HepG2 (cell line): ENCODE results near the gene NPBWR2. TPM values are rescaled to one million over a fixed set of nuclear protein-coding genes. Genes with fewer than 3 reads are reported as not detected.
A peak's percentile ranks its signal among the peaks of the same experiment; 100 is the strongest.

Experiments
- ARID2 ChIP-seq: sonication (generic); formaldehyde crosslinking; IDR thresholded peaks from 2 replicates; pipeline ENCODE4 v1.8.1; 2022; ENCODE audit warnings: mild to moderate bottlenecking, missing genetic modification reagents, borderline replicate concordance
- ARNT2 ChIP-seq: sonication (generic); formaldehyde crosslinking; IDR thresholded peaks from 2 replicates; pipeline ENCODE4 v1.8.0; 2022; ENCODE audit warnings: mild to moderate bottlenecking, low read depth, missing genetic modification reagents, moderate library complexity
- ATF5 ChIP-seq: sonication (generic); formaldehyde crosslinking; IDR thresholded peaks from 2 replicates; pipeline ENCODE4 v1.4.0; 2020; ENCODE audit warnings: mild to moderate bottlenecking, low read depth, missing genetic modification reagents
- EED ChIP-seq: sonication (generic); formaldehyde crosslinking; IDR thresholded peaks from 2 replicates; pipeline ENCODE4 v1.5.0; 2020; ENCODE audit warnings: mild to moderate bottlenecking, missing genetic modification reagents
- FOXK1 ChIP-seq: sonication (generic); formaldehyde crosslinking; IDR thresholded peaks from 2 replicates; pipeline ENCODE4 v1.4.0; 2020; ENCODE audit warnings: low read depth, missing genetic modification reagents, borderline replicate concordance
- GABPB1 ChIP-seq: IDR thresholded peaks from 2 replicates; pipeline ENCODE4 v1.6.1; 2016; ENCODE audit warnings: mild to moderate bottlenecking, missing genetic modification reagents, moderate library complexity, missing compliant biosample characterization
- HDAC2 ChIP-seq: sonication (generic); formaldehyde crosslinking; IDR thresholded peaks from 2 replicates; pipeline ENCODE4 v1.4.0; 2020; ENCODE audit warnings: missing genetic modification reagents
- IRF2 ChIP-seq: IDR thresholded peaks from 2 replicates; pipeline ENCODE4 v1.6.1; 2018; ENCODE audit warnings: missing genetic modification reagents, missing compliant biosample characterization
- JUND ChIP-seq: sonication (generic); formaldehyde crosslinking; IDR thresholded peaks from 2 replicates; pipeline ENCODE4 v1.8.0; 2022; ENCODE audit warnings: mild to moderate bottlenecking, missing genetic modification reagents
- MED13 ChIP-seq: sonication (generic); formaldehyde crosslinking; IDR thresholded peaks from 2 replicates; pipeline ENCODE4 v1.5.0; 2020; ENCODE audit warnings: missing genetic modification reagents
- NKX3-1 ChIP-seq: sonication (generic); formaldehyde crosslinking; IDR thresholded peaks from 2 replicates; pipeline ENCODE4 v1.5.0; 2020; ENCODE audit warnings: missing genetic modification reagents
- PRMT3 ChIP-seq: sonication (generic); formaldehyde crosslinking; IDR thresholded peaks from 2 replicates; pipeline ENCODE4 v1.8.1; 2022; ENCODE audit warnings: low read depth, mild to moderate bottlenecking, moderate library complexity, missing genetic modification reagents, borderline replicate concordance
- SAP130 ChIP-seq: IDR thresholded peaks from 2 replicates; pipeline ENCODE4 v1.6.1; 2016; ENCODE audit warnings: low read depth
- ZNF281 ChIP-seq: sonication (generic); formaldehyde crosslinking; IDR thresholded peaks from 2 replicates; pipeline ENCODE4 v1.4.0; 2020; ENCODE audit warnings: missing genetic modification reagents, borderline replicate concordance
- ZNF337 ChIP-seq: sonication (generic); formaldehyde crosslinking; IDR thresholded peaks from 2 replicates; pipeline ENCODE4 v1.5.1; 2020; ENCODE audit warnings: missing genetic modification reagents, low read depth, mild to moderate bottlenecking, borderline replicate concordance
- ZNF33A ChIP-seq: sonication (generic); formaldehyde crosslinking; IDR thresholded peaks from 2 replicates; pipeline ENCODE4 v1.5.1; 2020; ENCODE audit warnings: missing genetic modification reagents, mild to moderate bottlenecking, moderate library complexity, borderline replicate concordance
- ZNF350 ChIP-seq: sonication (generic); formaldehyde crosslinking; IDR thresholded peaks from 2 replicates; pipeline ENCODE4 v1.4.0; 2020; ENCODE audit warnings: mild to moderate bottlenecking, low read depth, missing genetic modification reagents, borderline replicate concordance
- ZNF432 ChIP-seq: sonication (generic); formaldehyde crosslinking; IDR thresholded peaks from 2 replicates; pipeline ENCODE4 v1.5.0; 2020; ENCODE audit warnings: missing genetic modification reagents, mild to moderate bottlenecking, borderline replicate concordance
- ZNF546 ChIP-seq: sonication (generic); formaldehyde crosslinking; conservative IDR thresholded peaks from 2 replicates; pipeline ENCODE4 v1.8.1; 2023; ENCODE audit warnings: mild to moderate bottlenecking, missing genetic modification reagents
- ZNF552 ChIP-seq: sonication (generic); formaldehyde crosslinking; IDR thresholded peaks from 2 replicates; pipeline ENCODE4 v1.9.0; 2022; ENCODE audit warnings: missing genetic modification reagents, mild to moderate bottlenecking, borderline replicate concordance
- ZNF567 ChIP-seq: sonication (generic); formaldehyde crosslinking; IDR thresholded peaks from 2 replicates; pipeline ENCODE4 v1.8.1; 2023; ENCODE audit warnings: mild to moderate bottlenecking, missing genetic modification reagents, borderline replicate concordance
- ZNF75D ChIP-seq: sonication (generic); formaldehyde crosslinking; IDR thresholded peaks from 2 replicates; pipeline ENCODE4 v1.8.1; 2023; ENCODE audit warnings: missing genetic modification reagents, mild to moderate bottlenecking, borderline replicate concordance
- ZNF816 ChIP-seq: sonication (generic); formaldehyde crosslinking; IDR thresholded peaks from 2 replicates; pipeline ENCODE4 v1.8.0; 2022; ENCODE audit warnings: missing genetic modification reagents, mild to moderate bottlenecking, borderline replicate concordance
- polyA plus RNA-seq, 8 experiments: library from polyadenylated mRNA; depleted of rRNA in 3 of 8; stranded (reverse) in 7 of 8; unstranded in 1 of 8; fragments of >200 nt; fragmentation: Illumina TruSeq in 4 of 8; extraction: Trizol in 4 of 8; gene quantifications; 2 replicates each; pipeline versions ENCODE4 v1.2.1 to v1.2.3, GENCODE V29; 2011 to 2016; ENCODE audit warnings: low read depth in 4 of 8, missing spikeins in 1 of 8, mixed read lengths in 1 of 8; ENCODE audit not compliant: insufficient read depth in 1 of 8
- total RNA-seq, 5 experiments: library from RNA; depleted of rRNA; stranded (reverse); fragments of >200 nt; fragmentation: Illumina TruSeq; extraction: Trizol; gene quantifications; 2 replicates each; pipeline ENCODE4 v1.2.3, GENCODE V29; 2016; ENCODE audit warnings: low read depth in 1 of 5

Gene NPBWR2
- total and polyA plus RNA-seq, 2 of the 13 experiments (the other 11 are each of a cell fraction or from before 2014, with no cell fraction given): not detected

DNA sequence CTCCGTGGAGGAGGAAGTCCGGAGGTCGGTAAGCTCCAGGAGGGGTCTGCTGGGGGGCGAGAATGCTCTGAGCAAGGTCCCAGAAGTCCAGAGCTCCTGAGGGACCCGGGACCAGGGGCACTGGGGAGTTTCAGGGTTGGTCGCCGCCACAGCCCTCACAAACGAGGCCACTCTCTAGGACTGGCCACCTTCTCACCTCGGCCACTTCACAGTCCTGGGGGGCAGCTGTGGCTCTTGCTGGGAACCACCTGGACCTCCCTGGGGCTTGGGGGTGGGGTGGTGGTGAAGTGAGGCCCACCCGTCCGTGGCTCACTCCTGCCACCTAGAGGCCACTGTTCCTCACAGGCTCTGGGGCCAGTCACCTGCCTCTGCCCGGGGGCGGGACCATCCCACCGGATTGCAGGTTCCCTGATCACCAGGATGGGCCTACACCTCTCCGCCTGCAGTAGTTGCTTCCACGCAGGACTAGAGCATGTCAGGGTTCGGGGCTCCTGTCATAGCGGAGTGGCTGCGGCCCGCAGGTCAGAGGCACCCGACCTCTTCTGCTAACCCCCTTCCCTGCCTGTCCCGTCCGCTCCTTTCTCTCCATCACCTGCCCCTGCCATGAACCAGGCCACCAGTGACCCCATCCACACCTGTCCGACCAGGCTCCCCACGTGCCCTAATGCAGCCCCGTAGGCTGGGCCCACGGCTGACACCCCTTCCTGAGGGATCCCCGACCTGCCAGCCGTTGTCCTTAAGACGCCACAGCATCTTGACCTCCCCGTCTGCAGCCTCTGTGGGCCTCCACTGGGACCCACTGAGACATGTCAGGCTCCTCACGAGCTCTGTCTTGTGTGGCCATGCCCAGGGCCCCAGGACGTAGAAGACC is 49.5 kb downstream of the NPBWR2 start (continued):
- TF ChIP-seq ZNF432: no peak
- TF ChIP-seq EED (CRISPR knock-in tag): no peak
- no peak for TF ChIP-seq ZNF567 (CRISPR knock-in tag)
- peak; percentile 66 for TF ChIP-seq IRF2 (CRISPR knock-in tag)
- TF ChIP-seq ZNF546 (CRISPR knock-in tag): no peak; the same call in 1 of the 2 replicates
- no peak for TF ChIP-seq PRMT3
- peak; percentile 35; the same call in 1 of the 2 replicates for TF ChIP-seq FOXK1 (CRISPR knock-in tag)
- TF ChIP-seq GABPB1 (CRISPR knock-in tag): peak; percentile 73
- 0 out of 2 replicates have a peak, but pooled peaks have one; percentile 46 for TF ChIP-seq MED13 (CRISPR knock-in tag)
- peak; percentile 74; the same call in 1 of the 2 replicates for TF ChIP-seq SAP130 (CRISPR knock-in tag)
- peak; percentile 43; the same call in 1 of the 2 replicates for TF ChIP-seq HDAC2 (CRISPR knock-in tag)
- 0 out of 2 replicates have a peak, but pooled peaks have one; percentile 31 for TF ChIP-seq NKX3-1 (CRISPR knock-in tag)
- TF ChIP-seq ARID2 (CRISPR knock-in tag): no peak
- no peak for TF ChIP-seq ZNF337 (CRISPR knock-in tag)
- TF ChIP-seq JUND (CRISPR knock-in tag): peak; percentile 38
- TF ChIP-seq ZNF33A: no peak
- peak; percentile 68 for TF ChIP-seq ZNF350 (CRISPR knock-in tag)
- no peak for TF ChIP-seq ZNF75D (CRISPR knock-in tag)
- TF ChIP-seq ZNF552 (CRISPR knock-in tag): peak; percentile 82; the same call in 1 of the 2 replicates
- TF ChIP-seq ATF5 (CRISPR knock-in tag): 0 out of 2 replicates have a peak, but pooled peaks have one; percentile 87
- peak; percentile 98 for TF ChIP-seq ZNF281 (CRISPR knock-in tag)
- TF ChIP-seq ZNF816: no peak
- peak; percentile 85 for TF ChIP-seq ARNT2 (CRISPR knock-in tag)
